GM12878 (cell line): ENCODE measurements around the gene B3GNT9. TPM values are rescaled to one million over a fixed set of nuclear protein-coding genes. Genes with fewer than 3 reads are reported as not detected.

ENCODE experiments used
- ATAC-seq: fragments of 200-7000 bp; cut with Tn5 transposase; 3 replicates; pipeline ENCODE4 v1.9.1; 2020; ENCODE audit warnings: mild to moderate bottlenecking, moderate library complexity
- BruUV-seq: library from RNA; stranded (reverse); fragments of 400-500 nt; replicated peaks from 2 replicates; lab custom pipeline; 2021; lab: Mats Ljungman, UMichigan
- CTCF ChIA-PET: fragments of 300-600 bp; sonication (Branson Sonifier 250); formaldehyde crosslinking; extraction: SDS; loops from one replicate; lab custom pipeline; 2021; ENCODE audit warnings: inconsistent platforms; lab: Yijun Ruan, JAX
- POLR2A ChIA-PET: fragments of 350-600 bp; formaldehyde crosslinking; extraction: SDS; loops from one replicate; lab custom pipeline; 2021; ENCODE audit warnings: inconsistent platforms; lab: Charles Lee
- RAD21 ChIA-PET: fragments of 300-600 bp; sonication (Branson Sonifier 250); formaldehyde crosslinking; loops from one replicate; lab custom pipeline; 2023; ENCODE audit warnings: antibody characterized with exemption; ENCODE audit not compliant: unreplicated experiment; lab: Charles Lee
- SMC1A ChIA-PET: fragments of 300-600 bp; sonication (Branson Sonifier 250); formaldehyde crosslinking; loops from one replicate; lab custom pipeline; 2023; ENCODE audit not compliant: unreplicated experiment, uncharacterized antibody; lab: Charles Lee
- DNase-seq: peaks from one replicate; pipeline ENCODE4 v3.0.0-alpha.2; 2011; ENCODE audit warnings: low read depth, low spot score
- FAIRE-seq: peaks from 3 replicates; lab custom pipeline; 2011; peaks lifted over from hg19 to GRCh38; lab: Jason Lieb, UNC
- H2AFZ ChIP-seq: 2 replicates; pipeline ENCODE4 v1.6.0; 2011; ENCODE audit warnings: low read depth, low read length, control low read depth; ENCODE audit not compliant: control insufficient read depth
- H3K27ac ChIP-seq: 2 replicates; pipeline ENCODE4 v1.5.1; 2011; ENCODE audit warnings: control low read depth; ENCODE audit not compliant: control insufficient read depth, insufficient read depth
- H3K27me3 ChIP-seq, 2 experiments: replicated peaks in 1 of 2; 2 replicates each; pipeline versions ENCODE4 v1.6.0 to v1.6.1; 2011; ENCODE audit warnings: low read length in 1 of 2; ENCODE audit not compliant: control insufficient read depth in 2 of 2, insufficient read depth in 2 of 2
- H3K36me3 ChIP-seq, 2 experiments: 2 replicates each; pipeline ENCODE4 v1.5.1; 2011; ENCODE audit warnings: low read length in 1 of 2; ENCODE audit not compliant: control insufficient read depth in 2 of 2, insufficient read depth in 2 of 2
- H3K4me1 ChIP-seq: 2 replicates; pipeline ENCODE4 v1.6.1; 2011; ENCODE audit warnings: mild to moderate bottlenecking, low read length, moderate library complexity, mixed read lengths; ENCODE audit not compliant: control insufficient read depth, insufficient read depth
- H3K4me2 ChIP-seq: 2 replicates; pipeline ENCODE4 v1.6.0; 2011; ENCODE audit warnings: control low read depth; ENCODE audit not compliant: control insufficient read depth, insufficient read depth
- H3K4me3 ChIP-seq: fragments of 200-600 bp; sonication (generic); 2 replicates; pipeline ENCODE4 v1.5.1; 2016
- H3K79me2 ChIP-seq: 2 replicates; pipeline ENCODE4 v1.6.0; 2011; ENCODE audit warnings: low read length; ENCODE audit not compliant: control insufficient read depth, insufficient read depth
- H3K9ac ChIP-seq: 2 replicates; pipeline ENCODE4 v1.8.0; 2011; ENCODE audit warnings: low read length, control low read depth, mixed read lengths; ENCODE audit not compliant: control insufficient read depth, insufficient read depth
- H3K9me3 ChIP-seq: replicated peaks from 3 replicates; pipeline ENCODE4 v1.5.1; 2011; ENCODE audit warnings: mild to moderate bottlenecking, low read length; ENCODE audit not compliant: control insufficient read depth, insufficient read depth
- H4K20me1 ChIP-seq: 2 replicates; pipeline ENCODE4 v1.6.0; 2011; ENCODE audit not compliant: control insufficient read depth, insufficient read depth
- ASH2L ChIP-seq: fragments of 300-600, 200-600 bp; sonication (generic); IDR thresholded peaks from 2 replicates; pipeline ENCODE4 v1.6.1; 2017; ENCODE audit warnings: low read depth, mild to moderate bottlenecking, borderline replicate concordance
- HSF1 ChIP-seq: fragments of 150-350 bp; IDR thresholded peaks from 2 replicates; pipeline ENCODE4 v1.6.1; 2014; ENCODE audit warnings: mild to moderate bottlenecking, low read depth, low read length
- NR2F1 ChIP-seq: fragments of 450-650 bp; conservative IDR thresholded peaks from 2 replicates; pipeline ENCODE4 v1.6.1; 2017; ENCODE audit warnings: mild to moderate bottlenecking
- POLR2AphosphoS5 ChIP-seq: IDR thresholded peaks from 2 replicates; pipeline ENCODE4 v1.6.1; 2011; ENCODE audit warnings: mild to moderate bottlenecking, low read length, inconsistent platforms
- RCOR1 ChIP-seq: conservative IDR thresholded peaks from 2 replicates; pipeline ENCODE4 v1.6.1; 2012; ENCODE audit warnings: low read depth, low read length, improper control_type of control experiment
- SMC3 ChIP-seq: IDR thresholded peaks from 2 replicates; pipeline ENCODE4 v1.6.1; 2011; ENCODE audit warnings: low read length, improper control_type of control experiment, borderline replicate concordance
- WRNIP1 ChIP-seq: IDR thresholded peaks from 2 replicates; pipeline ENCODE4 v1.6.1; 2011; ENCODE audit warnings: low read depth, low read length, improper control_type of control experiment, borderline replicate concordance
- ZZZ3 ChIP-seq: IDR thresholded peaks from 2 replicates; pipeline ENCODE4 v1.6.1; 2011; ENCODE audit warnings: low read depth; ENCODE audit not compliant: control insufficient read depth, insufficient read length
- WGBS: methylation state at CpG from one replicate; pipeline ENCODE4 v1.1.6; 2016; ENCODE audit warnings: low lambda C conversion rate; ENCODE audit not compliant: insufficient replicate concordance, insufficient coverage; ENCODE audit errors: missing lambda C conversion rate; 5-methylcytosine and 5-hydroxymethylcytosine counted together
- in situ Hi-C: fragments of 300-500 bp; cut with MboI; formaldehyde crosslinking; loops from 9 replicates; pipeline ENCODE4 v1.14.3; 2018; ENCODE audit warnings: mixed read lengths
- intact Hi-C: fragments of 100-400 bp; cut with micrococcal nuclease; formaldehyde crosslinking; loops from one replicate; pipeline ENCODE4 v1.14.2; 2022; ENCODE audit not compliant: unreplicated experiment
- polyA plus RNA-seq, 11 experiments: library from polyadenylated mRNA; depleted of rRNA in 4 of 11; unstranded in 6 of 11; stranded (reverse) in 5 of 11; fragments of >200 nt; fragmentation: Nextera tagmentation in 4 of 11; fragmentation: Illumina TruSeq in 1 of 11; extraction: Ambion mirVana in 4 of 11; extraction: Trizol in 1 of 11; gene quantifications; 1 replicate in 1 of 11; 2 replicates in 10 of 11; pipeline versions ENCODE4 v1.2.1 to v1.2.3, GENCODE V29; 2011 to 2016; ENCODE audit warnings: inconsistent platforms in 2 of 11, missing spikeins in 2 of 11, low read depth in 1 of 11
- total RNA-seq, 4 experiments: library from RNA; depleted of rRNA in 3 of 4; stranded (reverse); fragments of >200 nt in 3 of 4; fragmentation: Illumina TruSeq in 1 of 4; extraction: Trizol in 1 of 4; gene quantifications; 2 replicates each; pipeline versions ENCODE4 v1.2.1 to v1.2.3, GENCODE V29; 2013 to 2021
- TF ChIP-seq, protein P1 (sequence below): IDR thresholded peaks from 2 replicates; pipeline ENCODE4 v1.6.1; 2011; ENCODE audit warnings: low read depth, low read length, improper control_type of control experiment, borderline replicate concordance
- TF ChIP-seq, protein P2 (sequence below): fragments of 450-650 bp; IDR thresholded peaks from 2 replicates; pipeline ENCODE4 v1.6.1; 2017; ENCODE audit warnings: low read depth, mild to moderate bottlenecking, moderate library complexity

Gene B3GNT9
- total and polyA plus RNA-seq, 10 of the 15 experiments (the other 5 are each of a cell fraction or from before 2014, with no cell fraction given), result 0.08 to 5.0 (median 1.9) TPM

DNA sequence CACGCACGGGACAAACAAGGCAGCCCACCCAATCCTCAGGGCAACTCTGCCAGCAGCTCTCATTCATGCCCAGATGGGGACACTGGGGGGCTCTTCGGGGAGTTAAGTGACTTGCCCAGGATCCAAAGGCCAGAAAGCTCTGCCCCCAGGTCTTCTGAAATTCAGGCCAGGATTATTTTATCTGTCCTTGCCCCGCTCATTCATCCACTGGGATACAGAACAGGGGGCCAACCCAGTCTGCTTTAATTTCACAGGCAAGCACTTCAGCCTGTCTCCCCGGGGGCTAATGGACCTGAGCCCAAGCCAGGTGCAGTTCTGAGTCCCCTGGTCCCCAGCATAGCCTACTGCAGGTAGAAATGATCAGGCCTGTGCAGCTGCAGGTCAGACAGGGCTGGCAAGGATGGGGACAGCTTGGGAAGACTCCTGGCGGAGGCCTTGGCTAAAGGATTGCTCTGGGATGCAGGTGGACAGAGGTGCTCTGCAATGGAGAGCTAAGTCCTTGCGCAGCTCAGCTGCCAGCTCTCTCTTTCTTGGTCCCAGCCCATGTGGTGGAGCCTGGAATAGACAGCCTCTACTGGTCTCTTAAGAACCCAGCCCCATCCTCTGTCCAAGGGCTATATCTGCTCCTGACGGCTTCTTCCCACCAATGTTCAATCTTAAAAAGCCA is 766 bp upstream of the B3GNT9 start:
- TF ChIP-seq, protein P1, sequence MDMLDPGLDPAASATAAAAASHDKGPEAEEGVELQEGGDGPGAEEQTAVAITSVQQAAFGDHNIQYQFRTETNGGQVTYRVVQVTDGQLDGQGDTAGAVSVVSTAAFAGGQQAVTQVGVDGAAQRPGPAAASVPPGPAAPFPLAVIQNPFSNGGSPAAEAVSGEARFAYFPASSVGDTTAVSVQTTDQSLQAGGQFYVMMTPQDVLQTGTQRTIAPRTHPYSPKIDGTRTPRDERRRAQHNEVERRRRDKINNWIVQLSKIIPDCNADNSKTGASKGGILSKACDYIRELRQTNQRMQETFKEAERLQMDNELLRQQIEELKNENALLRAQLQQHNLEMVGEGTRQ, result no peak
- TF ChIP-seq NR2F1 (no peak), POLR2AphosphoS5 (no peak), HSF1 (no peak), SMC3 (no peak), WRNIP1 (no peak), ASH2L (no peak), ZZZ3 (no peak), RCOR1 (no peak)
- TF ChIP-seq, protein P2, sequence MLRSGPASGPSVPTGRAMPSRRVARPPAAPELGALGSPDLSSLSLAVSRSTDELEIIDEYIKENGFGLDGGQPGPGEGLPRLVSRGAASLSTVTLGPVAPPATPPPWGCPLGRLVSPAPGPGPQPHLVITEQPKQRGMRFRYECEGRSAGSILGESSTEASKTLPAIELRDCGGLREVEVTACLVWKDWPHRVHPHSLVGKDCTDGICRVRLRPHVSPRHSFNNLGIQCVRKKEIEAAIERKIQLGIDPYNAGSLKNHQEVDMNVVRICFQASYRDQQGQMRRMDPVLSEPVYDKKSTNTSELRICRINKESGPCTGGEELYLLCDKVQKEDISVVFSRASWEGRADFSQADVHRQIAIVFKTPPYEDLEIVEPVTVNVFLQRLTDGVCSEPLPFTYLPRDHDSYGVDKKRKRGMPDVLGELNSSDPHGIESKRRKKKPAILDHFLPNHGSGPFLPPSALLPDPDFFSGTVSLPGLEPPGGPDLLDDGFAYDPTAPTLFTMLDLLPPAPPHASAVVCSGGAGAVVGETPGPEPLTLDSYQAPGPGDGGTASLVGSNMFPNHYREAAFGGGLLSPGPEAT, result no peak
- TF ChIP-seq, all 136 proteins: peak for 0
- in situ Hi-C loops (loop anchor here (5.0 to 10.0 kb wide), 2 partner anchors 134 to 177 kb away; no protein-coding TSS in a partner anchor), intact Hi-C loops (loop anchor here (2.0 kb wide), 1 partner anchor 133 kb away; no protein-coding TSS in a partner anchor)
- peak; percentile 15; the same call in 2 of the 3 replicates for ATAC-seq
- 62% methylated on average over 8 of the region's 8 CpGs for WGBS
- Histone ChIP-seq H2AFZ (no peak overlapping the region; the same call in 1 of the 2 replicates), H3K36me3 (peaks cover 9 to 14% of the 10 kb centered on the region in 2 experiments; a peak in 3 of 4 replicates), H3K4me3 (peak overlapping the region; percentile 74; the same call in 1 of the 2 replicates), H3K4me1 (peaks cover 5% of the 10 kb centered on the region), H4K20me1 (peaks cover 4% of the 10 kb centered on the region; the same call in 1 of the 2 replicates), H3K27ac (no peak overlapping the region), H3K27me3 (no peaks in the 10 kb centered on the region), H3K9me3 (no peaks in the 10 kb centered on the region), H3K4me2 (no peak overlapping the region), H3K79me2 (no peaks in the 10 kb centered on the region; the same call in 1 of the 2 replicates), H3K9ac (no peak overlapping the region)
- BruUV-seq, result no TSS peak
- ChIA-PET SMC1A (interaction anchor here (0.9 to 2.0 kb wide), 12 partner anchors 9 to 137 kb away, joined by 3 to 8 read pairs (median 4); no protein-coding TSS in a partner anchor), POLR2A (interaction anchor here (1.0 to 1.3 kb wide), 3 partner anchors 8 to 134 kb away, joined by 3 to 5 read pairs (median 4); partner anchors contain the start of gene TRADD), RAD21 (interaction anchor here (0.9 to 2.5 kb wide), 4 partner anchors 9 to 134 kb away, joined by 3 to 14 read pairs (median 4); no protein-coding TSS in a partner anchor), CTCF (interaction anchor here (0.6 to 10.0 kb wide), 13 partner anchors 11 to 204 kb away, joined by 3 to 98 read pairs (median 4); partner anchors contain the start of gene NOL3)
- no peak for FAIRE-seq
- DNase-seq, result no peak
